Adipocyte (in vitro differentiated cells): ENCODE data around the gene PAPPA.
A peak's percentile ranks its signal among the peaks of the same experiment; 100 is the strongest.

ENCODE experiments used
- DNase-seq: peaks from one replicate; pipeline ENCODE4 v3.0.0-alpha.2; 2015; ENCODE audit warnings: low read depth
- H3K27me3 ChIP-seq: replicated peaks from 2 replicates; pipeline ENCODE4 v1.7.0; 2013; ENCODE audit warnings: mild to moderate bottlenecking, low read length, moderate library complexity; ENCODE audit not compliant: control insufficient read depth, insufficient read depth
- H3K36me3 ChIP-seq: 2 replicates; pipeline ENCODE4 v1.7.0; 2013; ENCODE audit warnings: low read length, mild to moderate bottlenecking, moderate library complexity; ENCODE audit not compliant: control insufficient read depth, insufficient read depth, severe bottlenecking
- H3K4me1 ChIP-seq: 2 replicates; pipeline ENCODE4 v1.7.0; 2013; ENCODE audit warnings: mild to moderate bottlenecking, low read length, moderate library complexity; ENCODE audit not compliant: control insufficient read depth, insufficient read depth
- H3K4me3 ChIP-seq: 2 replicates; pipeline ENCODE4 v1.7.0; 2013; ENCODE audit warnings: mild to moderate bottlenecking, low read length, moderate library complexity
- H3K9ac ChIP-seq: 2 replicates; pipeline ENCODE4 v1.7.0; 2013; ENCODE audit warnings: mild to moderate bottlenecking, low read length, moderate library complexity
- H3K9me3 ChIP-seq: 2 replicates; pipeline ENCODE4 v1.7.0; 2013; ENCODE audit warnings: mild to moderate bottlenecking, low read length, moderate library complexity; ENCODE audit not compliant: control insufficient read depth

Gene PAPPA

GRCh38 chr9:116323571-116323970 lies 170.0 kb downstream of the PAPPA start:
- Histone ChIP-seq H3K27me3 (no peaks in the 10 kb centered on the region), H3K9ac (no peak overlapping the region)

GRCh38 chr9:116325924-116326323 lies 172.3 kb downstream of the PAPPA start:
- Histone ChIP-seq H3K4me3 (no peak overlapping the region), H3K27me3 (no peaks in the 10 kb centered on the region), H3K36me3 (peaks cover 6% of the 10 kb centered on the region), H3K9me3 (no peaks in the 10 kb centered on the region), H3K4me1 (peaks cover 46% of the 10 kb centered on the region), H3K9ac (no peak overlapping the region)
- no peak for DNase-seq

More at GRCh38 chr9:116323571-116323970, 170.0 kb downstream of the PAPPA start:
- H3K4me3 ChIP-seq = no peak overlapping the region
- DNase-seq = no peak
- peaks cover 50% of the 10 kb centered on the region for H3K4me1 ChIP-seq
- H3K9me3 ChIP-seq = no peaks in the 10 kb centered on the region
- no peaks in the 10 kb centered on the region for H3K36me3 ChIP-seq

- H3K27me3 ChIP-seq = no peaks in the 10 kb centered on the region
- H3K9me3 ChIP-seq = no peaks in the 10 kb centered on the region
- H3K9ac ChIP-seq = peak overlapping the region; percentile 59
- peak; percentile 88 for DNase-seq
- H3K4me3 ChIP-seq = peak overlapping the region; percentile 17
- H3K4me1 ChIP-seq = peaks cover 31% of the 10 kb centered on the region
- peaks cover 25% of the 10 kb centered on the region for H3K36me3 ChIP-seq
Measured at GRCh38 chr9:116327701-116328405, 174.3 kb downstream of the PAPPA start.

GRCh38 chr9:116329470-116329869 lies 175.9 kb downstream of the PAPPA start:
- H3K4me1 ChIP-seq = peaks cover 23% of the 10 kb centered on the region
- no peaks in the 10 kb centered on the region for H3K27me3 ChIP-seq
- H3K9ac ChIP-seq = no peak overlapping the region
- DNase-seq = no peak
- no peaks in the 10 kb centered on the region for H3K9me3 ChIP-seq
- H3K4me3 ChIP-seq = no peak overlapping the region
- peaks cover 37% of the 10 kb centered on the region for H3K36me3 ChIP-seq

- Histone ChIP-seq H3K4me1 (peaks cover 30% of the 10 kb centered on the region), H3K27me3 (no peaks in the 10 kb centered on the region)
- no peak for DNase-seq
Measured at GRCh38 chr9:116331241-116331640, 177.7 kb downstream of the PAPPA start.

GRCh38 chr9:116332090-116332489 lies 178.5 kb downstream of the PAPPA start:
- peaks cover 43% of the 10 kb centered on the region for H3K36me3 ChIP-seq
- no peaks in the 10 kb centered on the region for H3K9me3 ChIP-seq
- H3K27me3 ChIP-seq = no peaks in the 10 kb centered on the region
- no peak overlapping the region for H3K9ac ChIP-seq
- no peak overlapping the region for H3K4me3 ChIP-seq
- DNase-seq = no peak
- H3K4me1 ChIP-seq = peaks cover 34% of the 10 kb centered on the region

More at GRCh38 chr9:116331241-116331640, 177.7 kb downstream of the PAPPA start:
- H3K4me3 ChIP-seq = no peak overlapping the region
- no peak overlapping the region for H3K9ac ChIP-seq
- H3K9me3 ChIP-seq = no peaks in the 10 kb centered on the region
- H3K36me3 ChIP-seq = peaks cover 43% of the 10 kb centered on the region

GRCh38 chr9:116333254-116333653 lies 179.7 kb downstream of the PAPPA start:
- H3K27me3 ChIP-seq = no peaks in the 10 kb centered on the region
- peaks cover 28% of the 10 kb centered on the region for H3K4me1 ChIP-seq
- no peak overlapping the region for H3K4me3 ChIP-seq
- H3K9me3 ChIP-seq = no peaks in the 10 kb centered on the region
- no peak for DNase-seq
- H3K36me3 ChIP-seq = peaks cover 43% of the 10 kb centered on the region
- no peak overlapping the region for H3K9ac ChIP-seq

GRCh38 chr9:116334546-116335150 lies 181.1 kb downstream of the PAPPA start:
- Histone ChIP-seq H3K36me3 (peaks cover 52% of the 10 kb centered on the region), H3K4me3 (no peak overlapping the region), H3K9ac (no peak overlapping the region), H3K27me3 (no peaks in the 10 kb centered on the region), H3K4me1 (peaks cover 21% of the 10 kb centered on the region), H3K9me3 (no peaks in the 10 kb centered on the region)
- DNase-seq = no peak

GRCh38 chr9:116335392-116335791 lies 181.8 kb downstream of the PAPPA start:
- Histone ChIP-seq H3K36me3 (peaks cover 50% of the 10 kb centered on the region), H3K27me3 (no peaks in the 10 kb centered on the region), H3K9me3 (no peaks in the 10 kb centered on the region), H3K4me3 (no peak overlapping the region), H3K4me1 (peaks cover 21% of the 10 kb centered on the region), H3K9ac (no peak overlapping the region)
- DNase-seq = no peak

GRCh38 chr9:116336133-116336862 lies 182.7 kb downstream of the PAPPA start:
- H3K9me3 ChIP-seq = no peaks in the 10 kb centered on the region
- no peak overlapping the region for H3K9ac ChIP-seq
- peaks cover 51% of the 10 kb centered on the region for H3K36me3 ChIP-seq
- no peak overlapping the region for H3K4me3 ChIP-seq
- peaks cover 21% of the 10 kb centered on the region for H3K4me1 ChIP-seq
- no peaks in the 10 kb centered on the region for H3K27me3 ChIP-seq
- peak; percentile 80 for DNase-seq

- peaks cover 21% of the 10 kb centered on the region for H3K4me1 ChIP-seq
- H3K4me3 ChIP-seq = no peak overlapping the region
- H3K36me3 ChIP-seq = peaks cover 50% of the 10 kb centered on the region
- peak overlapping the region; percentile 16 for H3K9ac ChIP-seq
- no peaks in the 10 kb centered on the region for H3K9me3 ChIP-seq
- no peaks in the 10 kb centered on the region for H3K27me3 ChIP-seq
- peak; percentile 70 for DNase-seq
Measured at GRCh38 chr9:116337015-116337414, 183.4 kb downstream of the PAPPA start.
